HepG2 (cell line): ENCODE data around the gene PPM1G. TPM values are rescaled to one million over a fixed set of nuclear protein-coding genes. Genes with fewer than 3 reads are reported as not detected.

Experiments used
- ATAC-seq: fragments of 200-7000 bp; cut with Tn5 transposase; 3 replicates; pipeline ENCODE4 v1.9.1; 2020; ENCODE audit warnings: mild to moderate bottlenecking, moderate library complexity
- BruUV-seq: library from RNA; stranded (reverse); fragments of 400-500 nt; replicated peaks from 2 replicates; lab custom pipeline; 2021; lab: Mats Ljungman, UMichigan
- CTCF ChIA-PET: fragments of 300-600 bp; formaldehyde crosslinking; extraction: SDS; loops from one replicate; lab custom pipeline; 2021; ENCODE audit warnings: low total read pairs, inconsistent platforms, low intra/inter-chr PET ratio; lab: Yijun Ruan, JAX
- POLR2A ChIA-PET: fragments of 350-600 bp; sonication (Branson Sonifier 250); formaldehyde crosslinking; loops from one replicate; lab custom pipeline; 2020; ENCODE audit warnings: antibody characterized with exemption, inconsistent platforms; lab: Yijun Ruan, JAX
- DNase-seq: peaks from one replicate; pipeline ENCODE4 v3.0.0-alpha.2; 2015; ENCODE audit warnings: low spot score
- FAIRE-seq: peaks from 3 replicates; lab custom pipeline; 2011; peaks lifted over from hg19 to GRCh38; lab: Jason Lieb, UNC
- H2AFZ ChIP-seq: one replicate; pipeline ENCODE4 v1.6.1; 2011; ENCODE audit warnings: low read length, inconsistent platforms
- H3K27ac ChIP-seq: fragments of 300-600 bp; 3 replicates; pipeline ENCODE4 v1.8.0; 2011; ENCODE audit warnings: mixed run types, mild to moderate bottlenecking, mixed read lengths, low read length, inconsistent platforms; ENCODE audit not compliant: insufficient read depth; ENCODE audit errors: extremely low read length
- H3K27me3 ChIP-seq, 2 experiments: fragments of 200-600 bp in 1 of 2; 2 replicates in 1 of 2; 3 replicates in 1 of 2; pipeline versions ENCODE4 v1.6.0 to v1.8.0; 2011; ENCODE audit warnings: low read length in 2 of 2, mild to moderate bottlenecking in 2 of 2, moderate library complexity in 2 of 2, inconsistent platforms in 1 of 2; ENCODE audit not compliant: insufficient read depth in 2 of 2, control insufficient read depth in 1 of 2
- H3K36me3 ChIP-seq, 2 experiments: fragments of 200-600 bp in 1 of 2; replicated peaks in 1 of 2; 2 replicates in 1 of 2; 3 replicates in 1 of 2; pipeline versions ENCODE4 v1.5.1 to v1.8.0; 2011; ENCODE audit warnings: low read length in 2 of 2, inconsistent platforms in 1 of 2; ENCODE audit not compliant: insufficient read depth in 2 of 2, control insufficient read depth in 1 of 2
- H3K4me1 ChIP-seq: 2 replicates; pipeline ENCODE4 v1.5.1; 2012; ENCODE audit warnings: low read length, inconsistent platforms; ENCODE audit not compliant: insufficient read depth
- H3K4me2 ChIP-seq: 2 replicates; pipeline ENCODE4 v1.6.0; 2011; ENCODE audit warnings: low read depth, low read length, inconsistent platforms
- H3K4me3 ChIP-seq, 3 experiments: fragments of 200-600 bp in 1 of 3; sonication (generic), shearing (Covaris generic) in 1 of 3; replicated peaks in 1 of 3; 2 replicates each; pipeline ENCODE4 v1.5.1; 2011 to 2016; ENCODE audit warnings: low read length in 3 of 3, inconsistent platforms in 2 of 3, low read depth in 2 of 3, mild to moderate bottlenecking in 2 of 3, control low read depth in 1 of 3, mixed read lengths in 1 of 3; ENCODE audit not compliant: insufficient read depth in 1 of 3
- H3K79me2 ChIP-seq: one replicate; pipeline ENCODE4 v1.6.1; 2011; ENCODE audit warnings: low read length, inconsistent platforms; ENCODE audit not compliant: insufficient read depth
- H3K9ac ChIP-seq: 2 replicates; pipeline ENCODE4 v1.6.0; 2011; ENCODE audit warnings: mild to moderate bottlenecking, low read depth, low read length, inconsistent platforms; ENCODE audit not compliant: insufficient read depth
- H3K9me3 ChIP-seq: 2 replicates; pipeline ENCODE4 v1.5.1; 2012; ENCODE audit warnings: mild to moderate bottlenecking, low read length
- H4K20me1 ChIP-seq: 2 replicates; pipeline ENCODE4 v1.6.0; 2011; ENCODE audit warnings: inconsistent platforms, mild to moderate bottlenecking, low read length, moderate library complexity; ENCODE audit not compliant: insufficient read depth
- SNRNP70 ChIP-seq: fragments of 200-400 bp; formaldehyde crosslinking; IDR thresholded peaks from 2 replicates; pipeline ENCODE4 v1.6.1; 2017; ENCODE audit warnings: mild to moderate bottlenecking, low read depth, low read length, moderate library complexity
- STAG1 ChIP-seq: sonication (generic); formaldehyde crosslinking; IDR thresholded peaks from 2 replicates; pipeline ENCODE4 v1.4.0; 2020; ENCODE audit warnings: missing genetic modification reagents
- WGBS: methylation state at CpG from one replicate; pipeline ENCODE4 v1.1.6; 2017; ENCODE audit warnings: low lambda C conversion rate; 5-methylcytosine and 5-hydroxymethylcytosine counted together
- in situ Hi-C: cut with HindIII; loops from 2 replicates; pipeline ENCODE4 v1.10.0; 2017; ENCODE audit warnings: low pct_unique_long_range_greater_than_20kb; ENCODE audit not compliant: extremely low pct_ligation_motif_present
- intact Hi-C: fragments of 100-400 bp; cut with micrococcal nuclease; formaldehyde crosslinking; loops from one replicate; pipeline ENCODE4 v1.10.0; 2022; ENCODE audit not compliant: unreplicated experiment
- polyA plus RNA-seq, 8 experiments: library from polyadenylated mRNA; depleted of rRNA in 3 of 8; stranded (reverse) in 7 of 8; unstranded in 1 of 8; fragments of >200 nt; fragmentation: Illumina TruSeq in 4 of 8; extraction: Trizol in 4 of 8; gene quantifications; 2 replicates each; pipeline versions ENCODE4 v1.2.1 to v1.2.3, GENCODE V29; 2011 to 2016; ENCODE audit warnings: low read depth in 4 of 8, missing spikeins in 1 of 8, mixed read lengths in 1 of 8; ENCODE audit not compliant: insufficient read depth in 1 of 8
- total RNA-seq, 5 experiments: library from RNA; depleted of rRNA; stranded (reverse); fragments of >200 nt; fragmentation: Illumina TruSeq; extraction: Trizol; gene quantifications; 2 replicates each; pipeline ENCODE4 v1.2.3, GENCODE V29; 2016; ENCODE audit warnings: low read depth in 1 of 5
- TF ChIP-seq, protein P1 (sequence below): sonication (generic); formaldehyde crosslinking; IDR thresholded peaks from 2 replicates; pipeline ENCODE4 v1.4.0; 2020; ENCODE audit warnings: mild to moderate bottlenecking, missing genetic modification reagents
- TF ChIP-seq, protein P2 (sequence below): sonication (generic); formaldehyde crosslinking; IDR thresholded peaks from 2 replicates; pipeline ENCODE4 v1.5.0; 2020; ENCODE audit warnings: mild to moderate bottlenecking, missing genetic modification reagents, borderline replicate concordance
- TF ChIP-seq, protein P3 (sequence below): sonication (generic); formaldehyde crosslinking; IDR thresholded peaks from 2 replicates; pipeline ENCODE4 v1.5.0; 2020; ENCODE audit warnings: mild to moderate bottlenecking, missing genetic modification reagents, moderate library complexity
- TF ChIP-seq, protein P4 (sequence below): fragments of 450-650 bp; IDR thresholded peaks from 2 replicates; pipeline ENCODE4 v1.6.1; 2016

PPM1G gene
- total and polyA plus RNA-seq, 2 of the 13 experiments (the other 11 are each of a cell fraction or from before 2014, with no cell fraction given), result 58.2 to 213 TPM

DNA sequence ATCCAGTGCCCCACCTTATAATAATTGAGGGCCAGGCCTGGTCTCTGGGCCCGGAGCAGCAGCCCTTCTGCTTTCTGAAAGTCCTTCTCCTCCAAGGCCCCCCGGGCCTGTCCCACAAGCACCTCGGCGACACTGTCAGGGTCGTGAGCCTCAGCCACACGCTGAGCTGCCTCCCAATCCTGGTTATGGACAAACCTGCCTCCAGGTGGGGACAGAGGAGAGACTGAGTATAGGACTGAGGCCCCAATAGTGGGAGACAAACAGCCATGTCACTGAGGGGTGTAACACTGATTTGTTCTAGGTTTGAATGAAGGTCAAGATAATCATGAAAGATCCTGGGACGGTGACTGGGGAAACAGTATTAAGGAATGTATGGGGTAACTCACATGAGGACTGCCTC is 44.6 kb upstream of the PPM1G start:
- CTCF ChIA-PET, result no interaction called here
- Histone ChIP-seq H3K9ac (no peak overlapping the region), H3K4me1 (no peaks in the 10 kb centered on the region), H3K27ac (no peak overlapping the region), H4K20me1 (no peaks in the 10 kb centered on the region), H3K27me3 (no peaks in the 10 kb centered on the region), H3K79me2 (no peaks in the 10 kb centered on the region), H3K4me2 (no peak overlapping the region), H3K9me3 (no peaks in the 10 kb centered on the region), H3K36me3 (peaks cover 20 to 39% of the 10 kb centered on the region in 2 experiments; a peak in 4 of 5 replicates), H3K4me3 (no peak overlapping the region), H2AFZ (no peak overlapping the region)
- peak; percentile 65 for ATAC-seq
- WGBS, result 92% methylated on average over 7 of the region's 7 CpGs
- no TSS peak for BruUV-seq
- FAIRE-seq, result no peak
- DNase-seq, result no peak
- TF ChIP-seq, protein P1, sequence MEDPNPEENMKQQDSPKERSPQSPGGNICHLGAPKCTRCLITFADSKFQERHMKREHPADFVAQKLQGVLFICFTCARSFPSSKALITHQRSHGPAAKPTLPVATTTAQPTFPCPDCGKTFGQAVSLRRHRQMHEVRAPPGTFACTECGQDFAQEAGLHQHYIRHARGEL, result 0 out of 2 replicates have a peak, but pooled peaks have one; percentile 23
- TF ChIP-seq, protein P2, sequence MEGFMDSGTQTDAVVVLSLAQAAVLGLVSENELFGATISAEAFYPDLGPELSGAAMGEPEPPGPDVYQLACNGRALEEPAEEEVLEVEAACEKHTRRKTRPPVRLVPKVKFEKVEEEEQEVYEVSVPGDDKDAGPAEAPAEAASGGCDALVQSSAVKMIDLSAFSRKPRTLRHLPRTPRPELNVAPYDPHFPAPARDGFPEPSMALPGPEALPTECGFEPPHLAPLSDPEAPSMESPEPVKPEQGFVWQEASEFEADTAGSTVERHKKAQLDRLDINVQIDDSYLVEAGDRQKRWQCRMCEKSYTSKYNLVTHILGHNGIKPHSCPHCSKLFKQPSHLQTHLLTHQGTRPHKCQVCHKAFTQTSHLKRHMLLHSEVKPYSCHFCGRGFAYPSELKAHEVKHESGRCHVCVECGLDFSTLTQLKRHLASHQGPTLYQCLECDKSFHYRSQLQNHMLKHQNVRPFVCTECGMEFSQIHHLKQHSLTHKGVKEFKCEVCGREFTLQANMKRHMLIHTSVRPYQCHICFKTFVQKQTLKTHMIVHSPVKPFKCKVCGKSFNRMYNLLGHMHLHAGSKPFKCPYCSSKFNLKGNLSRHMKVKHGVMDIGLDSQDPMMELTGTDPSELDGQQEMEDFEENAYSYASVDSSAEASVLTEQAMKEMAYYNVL, result no peak
- no peak for TF ChIP-seq SNRNP70
- TF ChIP-seq, protein P3, sequence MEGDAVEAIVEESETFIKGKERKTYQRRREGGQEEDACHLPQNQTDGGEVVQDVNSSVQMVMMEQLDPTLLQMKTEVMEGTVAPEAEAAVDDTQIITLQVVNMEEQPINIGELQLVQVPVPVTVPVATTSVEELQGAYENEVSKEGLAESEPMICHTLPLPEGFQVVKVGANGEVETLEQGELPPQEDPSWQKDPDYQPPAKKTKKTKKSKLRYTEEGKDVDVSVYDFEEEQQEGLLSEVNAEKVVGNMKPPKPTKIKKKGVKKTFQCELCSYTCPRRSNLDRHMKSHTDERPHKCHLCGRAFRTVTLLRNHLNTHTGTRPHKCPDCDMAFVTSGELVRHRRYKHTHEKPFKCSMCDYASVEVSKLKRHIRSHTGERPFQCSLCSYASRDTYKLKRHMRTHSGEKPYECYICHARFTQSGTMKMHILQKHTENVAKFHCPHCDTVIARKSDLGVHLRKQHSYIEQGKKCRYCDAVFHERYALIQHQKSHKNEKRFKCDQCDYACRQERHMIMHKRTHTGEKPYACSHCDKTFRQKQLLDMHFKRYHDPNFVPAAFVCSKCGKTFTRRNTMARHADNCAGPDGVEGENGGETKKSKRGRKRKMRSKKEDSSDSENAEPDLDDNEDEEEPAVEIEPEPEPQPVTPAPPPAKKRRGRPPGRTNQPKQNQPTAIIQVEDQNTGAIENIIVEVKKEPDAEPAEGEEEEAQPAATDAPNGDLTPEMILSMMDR, result peak; percentile 34; the same call in 1 of the 2 replicates
- TF ChIP-seq, protein P4, sequence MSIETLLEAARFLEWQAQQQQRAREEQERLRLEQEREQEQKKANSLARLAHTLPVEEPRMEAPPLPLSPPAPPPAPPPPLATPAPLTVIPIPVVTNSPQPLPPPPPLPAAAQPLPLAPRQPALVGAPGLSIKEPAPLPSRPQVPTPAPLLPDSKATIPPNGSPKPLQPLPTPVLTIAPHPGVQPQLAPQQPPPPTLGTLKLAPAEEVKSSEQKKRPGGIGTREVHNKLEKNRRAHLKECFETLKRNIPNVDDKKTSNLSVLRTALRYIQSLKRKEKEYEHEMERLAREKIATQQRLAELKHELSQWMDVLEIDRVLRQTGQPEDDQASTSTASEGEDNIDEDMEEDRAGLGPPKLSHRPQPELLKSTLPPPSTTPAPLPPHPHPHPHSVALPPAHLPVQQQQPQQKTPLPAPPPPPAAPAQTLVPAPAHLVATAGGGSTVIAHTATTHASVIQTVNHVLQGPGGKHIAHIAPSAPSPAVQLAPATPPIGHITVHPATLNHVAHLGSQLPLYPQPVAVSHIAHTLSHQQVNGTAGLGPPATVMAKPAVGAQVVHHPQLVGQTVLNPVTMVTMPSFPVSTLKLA, result no peak
- TF ChIP-seq STAG1 (CRISPR knock-in tag), result peak; percentile 53
- in situ Hi-C loops, result no loop called here
- intact Hi-C loops, result no loop called here
- POLR2A ChIA-PET, result no interaction called here
